Vagina (tissue), 2 donors: ENCODE results near the gene GRHPR. TPM values are rescaled to one million over a fixed set of nuclear protein-coding genes. Genes with fewer than 3 reads are reported as not detected.
"Not testable (repeated sequence)": the region's sequence is repeated elsewhere in the genome, so short reads cannot be mapped to it uniquely, and the experiment has no call there.

Experiments
- DNase-seq, 2 donors: peaks; one replicate each; pipeline ENCODE4 v3.0.0-alpha.2; 2017; ENCODE audit errors: extremely low spot score in 2 of 2
- H3K27ac ChIP-seq: fragments of 200-600 bp; sonication (generic); one replicate; pipeline ENCODE4 v1.5.1; 2019
- H3K27me3 ChIP-seq: fragments of 200-600 bp; sonication (generic); one replicate; pipeline ENCODE4 v1.5.1; 2019
- H3K36me3 ChIP-seq, 2 donors: fragments of 200-600 bp; sonication (generic); one replicate each; pipeline ENCODE4 v1.5.1; 2017 to 2019
- H3K4me1 ChIP-seq: fragments of 200-600 bp; sonication (generic); one replicate; pipeline ENCODE4 v1.5.1; 2019
- H3K4me3 ChIP-seq, 2 donors: fragments of 200-600 bp; sonication (generic); 1 replicate in 1 of 2; 2 replicates in 1 of 2; pipeline ENCODE4 v1.5.1; 2016 to 2019
- H3K9me3 ChIP-seq: fragments of 200-600 bp; sonication (generic); one replicate; pipeline ENCODE4 v1.5.1; 2019
- POLR2A ChIP-seq, 2 donors: fragments of 450-650 bp; IDR thresholded peaks; one replicate each; pipeline ENCODE4 v1.6.1; 2017; ENCODE audit warnings: antibody characterized with exemption in 2 of 2, mild to moderate bottlenecking in 2 of 2, moderate library complexity in 2 of 2
- POLR2AphosphoS5 ChIP-seq, 2 donors: sonication (generic); formaldehyde crosslinking; IDR thresholded peaks; one replicate each; pipeline ENCODE4 v1.9.0; 2017; ENCODE audit warnings: antibody characterized with exemption in 2 of 2, mild to moderate bottlenecking in 2 of 2, low read depth in 1 of 2; ENCODE audit not compliant: insufficient read depth in 1 of 2
- intact Hi-C: fragments of 100-400 bp; cut with DNase I; formaldehyde crosslinking; loops from one replicate; pipeline ENCODE4 v1.15.1; 2023
- total RNA-seq: library from RNA; depleted of rRNA; stranded (reverse); fragments of >200 nt; gene quantifications from one replicate; pipeline ENCODE4 v1.2.3, GENCODE V29; 2016
- TF ChIP-seq, protein P1 (sequence below), 3 experiments: fragments of 450-650 bp in 2 of 3; fragments of 200-600 bp in 1 of 3; sonication (generic) in 1 of 3; IDR thresholded peaks; one replicate each; pipeline ENCODE4 v1.5.1; 2017 to 2019; ENCODE audit warnings: antibody characterized with exemption in 3 of 3, mild to moderate bottlenecking in 2 of 3, moderate library complexity in 2 of 3

Gene GRHPR
- total RNA-seq, 1 donor from 2014 or later = 134 TPM

- H3K27ac ChIP-seq = peak overlapping the region; percentile 97
- intact Hi-C loops = no loop called here
- peak overlapping the region; percentile 85 to 99 for H3K4me3 ChIP-seq
- no peaks in the 10 kb centered on the region for H3K27me3 ChIP-seq
- no peaks in the 10 kb centered on the region for H3K36me3 ChIP-seq
- peaks cover 51% of the 10 kb centered on the region for H3K4me1 ChIP-seq
- DNase-seq = peak in 1 of 2 donors; percentile 94
- no peaks in the 10 kb centered on the region for H3K9me3 ChIP-seq
- peak in 1 of 2 donors; percentile 74 for TF ChIP-seq POLR2AphosphoS5 (IDR thresholded peaks at IDR 0.05; ENCODE audit: insufficient read depth in 1 of 2, low read depth in 1 of 2)
- TF ChIP-seq, protein P1, sequence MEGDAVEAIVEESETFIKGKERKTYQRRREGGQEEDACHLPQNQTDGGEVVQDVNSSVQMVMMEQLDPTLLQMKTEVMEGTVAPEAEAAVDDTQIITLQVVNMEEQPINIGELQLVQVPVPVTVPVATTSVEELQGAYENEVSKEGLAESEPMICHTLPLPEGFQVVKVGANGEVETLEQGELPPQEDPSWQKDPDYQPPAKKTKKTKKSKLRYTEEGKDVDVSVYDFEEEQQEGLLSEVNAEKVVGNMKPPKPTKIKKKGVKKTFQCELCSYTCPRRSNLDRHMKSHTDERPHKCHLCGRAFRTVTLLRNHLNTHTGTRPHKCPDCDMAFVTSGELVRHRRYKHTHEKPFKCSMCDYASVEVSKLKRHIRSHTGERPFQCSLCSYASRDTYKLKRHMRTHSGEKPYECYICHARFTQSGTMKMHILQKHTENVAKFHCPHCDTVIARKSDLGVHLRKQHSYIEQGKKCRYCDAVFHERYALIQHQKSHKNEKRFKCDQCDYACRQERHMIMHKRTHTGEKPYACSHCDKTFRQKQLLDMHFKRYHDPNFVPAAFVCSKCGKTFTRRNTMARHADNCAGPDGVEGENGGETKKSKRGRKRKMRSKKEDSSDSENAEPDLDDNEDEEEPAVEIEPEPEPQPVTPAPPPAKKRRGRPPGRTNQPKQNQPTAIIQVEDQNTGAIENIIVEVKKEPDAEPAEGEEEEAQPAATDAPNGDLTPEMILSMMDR (IDR thresholded peaks at IDR 0.05) = no peak
- no peak for TF ChIP-seq POLR2A (IDR thresholded peaks at IDR 0.05)
Observed at GRCh38 chr9:37464426-37465248, 42.1 kb downstream of the GRHPR start.

DNA sequence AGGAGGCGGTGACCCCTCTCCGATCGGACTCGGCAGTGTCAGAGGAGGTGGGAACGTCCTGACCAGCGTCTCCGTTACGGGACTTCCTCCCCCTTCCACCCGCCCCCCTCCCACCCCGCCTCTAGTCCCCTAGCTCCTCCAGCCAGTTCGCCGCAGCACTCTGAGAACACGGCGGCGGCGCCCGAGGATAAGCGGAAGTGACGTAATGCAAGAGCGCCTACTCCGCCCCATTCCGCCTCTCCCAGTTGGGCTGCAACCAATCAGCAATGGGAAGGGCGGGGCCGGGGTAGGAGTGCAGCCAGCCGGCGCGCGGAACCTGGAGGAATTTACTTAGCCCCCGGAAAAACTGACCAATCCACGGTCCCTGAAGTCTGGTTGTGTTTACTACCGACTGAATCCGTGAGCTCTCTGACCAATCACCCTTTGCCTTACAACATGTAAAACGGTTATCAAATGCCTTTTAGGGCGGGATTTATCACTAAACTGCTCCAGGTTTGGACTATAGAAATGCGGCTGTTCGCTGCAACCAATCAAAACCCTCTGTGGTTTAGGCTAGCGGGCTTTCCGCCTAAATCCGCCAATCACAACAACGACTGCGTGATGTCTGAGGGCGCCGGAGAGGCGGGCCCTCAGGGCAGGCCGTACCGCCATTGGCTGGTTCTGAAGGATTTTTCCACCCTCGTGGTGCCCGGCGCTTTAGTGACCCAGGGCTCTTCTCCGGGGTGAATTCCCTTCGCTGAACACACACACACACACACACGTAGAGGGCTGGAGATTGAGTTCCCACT, 42.9 kb downstream of the GRHPR start, which contains the start of gene ZBTB5:
ZBTB5 (minus strand) TSS at position 202 of the 788 bp plus-strand sequence. CDS start 22,899 bp downstream, outside the sequence.
- Histone ChIP-seq H3K4me1 (peaks cover 48% of the 10 kb centered on the region), H3K27ac (peak within 1 kb of the TSS; percentile 97), H3K27me3 (no peaks in the 10 kb centered on the region), H3K4me3 (peak within 1 kb of the TSS; percentile 85 to 99), H3K9me3 (no peaks in the 10 kb centered on the region), H3K36me3 (no peaks in the 10 kb centered on the region)
- intact Hi-C loops = no loop called here
- peak; percentile 99 to 100 for DNase-seq
- TF ChIP-seq POLR2AphosphoS5 (IDR thresholded peaks at IDR 0.05; ENCODE audit: insufficient read depth in 1 of 2, low read depth in 1 of 2) (peak; percentile 78 to 82), POLR2A (IDR thresholded peaks at IDR 0.05) (peak in 1 of 2 donors; percentile 76)
- TF ChIP-seq, protein P1 (IDR thresholded peaks at IDR 0.05) = no peak

DNA sequence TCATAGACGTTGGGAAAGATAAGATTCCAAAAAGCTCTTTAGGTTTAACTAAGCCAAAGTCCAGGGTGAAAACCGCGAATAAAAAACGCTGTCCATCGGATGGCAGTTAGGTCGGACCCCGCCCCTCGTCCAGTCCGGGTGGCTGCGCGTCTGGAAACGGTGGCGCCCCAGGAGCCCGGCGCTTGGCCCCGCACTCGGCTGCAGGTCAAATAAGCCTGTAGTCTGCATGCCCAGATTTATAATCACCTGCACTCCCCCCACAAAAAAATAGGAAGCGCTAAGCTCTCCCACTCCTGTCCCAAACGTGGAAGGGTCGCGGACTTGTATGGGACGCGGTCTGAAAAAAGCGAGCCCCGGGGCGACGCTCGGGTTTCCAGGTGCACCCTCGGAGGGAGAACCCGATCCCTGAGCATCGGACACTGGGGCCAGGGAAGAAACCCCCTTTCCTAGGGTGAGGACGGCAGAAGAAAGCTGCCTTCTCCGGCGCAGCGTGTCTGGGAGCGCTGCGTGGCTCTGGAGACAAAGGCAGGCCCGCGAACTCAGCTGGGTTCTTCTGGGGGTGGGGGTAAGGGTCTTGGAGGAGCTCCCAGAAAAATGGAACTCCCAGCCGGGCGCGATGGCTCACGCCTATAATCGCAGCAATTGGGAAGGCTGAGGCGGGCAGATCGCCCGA, 43.7 kb downstream of the GRHPR start:
- H3K27me3 ChIP-seq = no peaks in the 10 kb centered on the region
- peak overlapping the region; percentile 97 for H3K27ac ChIP-seq
- H3K4me3 ChIP-seq = peak overlapping the region; percentile 85 to 99
- no peaks in the 10 kb centered on the region for H3K36me3 ChIP-seq
- H3K9me3 ChIP-seq = no peaks in the 10 kb centered on the region
- peak in 1 of 2 donors; percentile 93 for DNase-seq
- intact Hi-C loops = no loop called here
- peaks cover 41% of the 10 kb centered on the region for H3K4me1 ChIP-seq
- TF ChIP-seq POLR2AphosphoS5 (IDR thresholded peaks at IDR 0.05; ENCODE audit: insufficient read depth in 1 of 2, low read depth in 1 of 2) = peak in 1 of 2 donors; percentile 29
- TF ChIP-seq, protein P1 (IDR thresholded peaks at IDR 0.05) = no peak
- no peak for TF ChIP-seq POLR2A (IDR thresholded peaks at IDR 0.05)

GRCh38 chr9:37467530-37467929, 45.0 kb downstream of the GRHPR start:
- H3K27ac ChIP-seq, H3K4me3 ChIP-seq, intact Hi-C loops, DNase-seq, H3K9me3 ChIP-seq, H3K27me3 ChIP-seq, H3K36me3 ChIP-seq: not testable (repeated sequence)
- peaks cover 37% of the 10 kb centered on the region for H3K4me1 ChIP-seq

- Histone ChIP-seq H3K9me3 (no peaks in the 10 kb centered on the region), H3K27me3 (no peaks in the 10 kb centered on the region), H3K36me3 (no peaks in the 10 kb centered on the region), H3K4me1 (peaks cover 31% of the 10 kb centered on the region), H3K27ac (no peak overlapping the region), H3K4me3 (no peak overlapping the region)
- DNase-seq = no peak
- TF ChIP-seq POLR2AphosphoS5 (IDR thresholded peaks at IDR 0.05; ENCODE audit: insufficient read depth in 1 of 2, low read depth in 1 of 2) (no peak), POLR2A (IDR thresholded peaks at IDR 0.05) (no peak)
- intact Hi-C loops = no loop called here
Observed at GRCh38 chr9:37468620-37469019, 46.1 kb downstream of the GRHPR start.
